NCI-H82 (cell line): Measurements from ENCODE around the gene SSH2.
A peak's percentile ranks its signal among the peaks of the same experiment; 100 is the strongest.
"Not testable (repeated sequence)": the region's sequence is repeated elsewhere in the genome, so short reads cannot be mapped to it uniquely, and the experiment has no call there.

Experiments used
- DNase-seq: peaks from one replicate; lab custom pipeline; 2025; lab: John Stamatoyannopoulos, UW

Gene SSH2, protein sequence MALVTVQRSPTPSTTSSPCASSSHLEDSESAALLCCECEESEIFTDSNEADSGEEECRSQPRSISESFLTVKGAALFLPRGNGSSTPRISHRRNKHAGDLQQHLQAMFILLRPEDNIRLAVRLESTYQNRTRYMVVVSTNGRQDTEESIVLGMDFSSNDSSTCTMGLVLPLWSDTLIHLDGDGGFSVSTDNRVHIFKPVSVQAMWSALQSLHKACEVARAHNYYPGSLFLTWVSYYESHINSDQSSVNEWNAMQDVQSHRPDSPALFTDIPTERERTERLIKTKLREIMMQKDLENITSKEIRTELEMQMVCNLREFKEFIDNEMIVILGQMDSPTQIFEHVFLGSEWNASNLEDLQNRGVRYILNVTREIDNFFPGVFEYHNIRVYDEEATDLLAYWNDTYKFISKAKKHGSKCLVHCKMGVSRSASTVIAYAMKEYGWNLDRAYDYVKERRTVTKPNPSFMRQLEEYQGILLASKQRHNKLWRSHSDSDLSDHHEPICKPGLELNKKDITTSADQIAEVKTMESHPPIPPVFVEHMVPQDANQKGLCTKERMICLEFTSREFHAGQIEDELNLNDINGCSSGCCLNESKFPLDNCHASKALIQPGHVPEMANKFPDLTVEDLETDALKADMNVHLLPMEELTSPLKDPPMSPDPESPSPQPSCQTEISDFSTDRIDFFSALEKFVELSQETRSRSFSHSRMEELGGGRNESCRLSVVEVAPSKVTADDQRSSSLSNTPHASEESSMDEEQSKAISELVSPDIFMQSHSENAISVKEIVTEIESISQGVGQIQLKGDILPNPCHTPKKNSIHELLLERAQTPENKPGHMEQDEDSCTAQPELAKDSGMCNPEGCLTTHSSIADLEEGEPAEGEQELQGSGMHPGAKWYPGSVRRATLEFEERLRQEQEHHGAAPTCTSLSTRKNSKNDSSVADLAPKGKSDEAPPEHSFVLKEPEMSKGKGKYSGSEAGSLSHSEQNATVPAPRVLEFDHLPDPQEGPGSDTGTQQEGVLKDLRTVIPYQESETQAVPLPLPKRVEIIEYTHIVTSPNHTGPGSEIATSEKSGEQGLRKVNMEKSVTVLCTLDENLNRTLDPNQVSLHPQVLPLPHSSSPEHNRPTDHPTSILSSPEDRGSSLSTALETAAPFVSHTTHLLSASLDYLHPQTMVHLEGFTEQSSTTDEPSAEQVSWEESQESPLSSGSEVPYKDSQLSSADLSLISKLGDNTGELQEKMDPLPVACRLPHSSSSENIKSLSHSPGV (N-terminal part only)

DNA sequence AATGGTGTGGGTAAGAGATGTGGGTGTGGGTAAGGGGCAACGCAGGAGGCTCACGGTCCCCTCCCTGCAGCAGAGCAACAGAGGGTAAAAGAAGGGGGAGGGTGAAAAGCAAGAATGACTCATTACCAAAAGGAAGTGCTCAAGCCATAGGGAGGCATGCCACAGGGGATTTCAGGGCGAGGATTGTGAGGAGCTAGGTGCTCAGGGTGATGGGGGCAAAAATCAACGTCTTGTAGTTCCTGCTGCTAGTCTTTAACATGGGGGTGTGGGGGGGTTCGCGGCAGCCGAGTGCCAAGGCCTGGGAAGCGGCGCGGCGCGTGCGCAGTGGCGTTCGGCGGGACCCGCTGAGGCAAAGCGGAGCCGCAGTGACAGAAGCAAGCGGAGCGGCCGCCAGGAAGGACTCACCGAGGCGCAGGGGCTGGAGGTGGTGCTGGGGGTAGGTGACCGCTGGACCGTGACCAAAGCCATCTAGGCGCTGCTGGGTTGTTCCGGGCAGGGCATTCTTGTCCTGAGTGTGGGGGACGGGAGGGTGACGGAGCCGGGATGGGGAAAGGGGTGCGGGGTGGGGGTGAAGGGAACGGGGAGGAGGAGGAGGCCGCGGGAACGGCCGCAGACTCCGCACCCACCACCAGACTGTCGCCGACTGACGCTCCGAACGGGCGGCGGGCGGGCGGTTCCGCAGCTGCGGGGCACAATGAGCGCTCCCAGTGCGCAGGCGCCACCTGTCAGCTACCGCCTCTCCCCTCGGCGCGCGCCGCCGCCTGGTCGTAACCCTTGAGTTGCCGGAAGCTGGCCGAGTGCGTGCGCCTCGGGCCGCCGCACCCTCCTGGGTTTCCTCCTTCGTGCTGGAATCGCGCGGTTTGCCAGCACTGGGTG is at the start of gene SSH2:
Gene SSH2 (minus strand): TSS at position 696 of the 876 bp plus-strand sequence. CDS start 228 bp downstream, at position 468.
- DNase-seq: peak; percentile 98

DNA sequence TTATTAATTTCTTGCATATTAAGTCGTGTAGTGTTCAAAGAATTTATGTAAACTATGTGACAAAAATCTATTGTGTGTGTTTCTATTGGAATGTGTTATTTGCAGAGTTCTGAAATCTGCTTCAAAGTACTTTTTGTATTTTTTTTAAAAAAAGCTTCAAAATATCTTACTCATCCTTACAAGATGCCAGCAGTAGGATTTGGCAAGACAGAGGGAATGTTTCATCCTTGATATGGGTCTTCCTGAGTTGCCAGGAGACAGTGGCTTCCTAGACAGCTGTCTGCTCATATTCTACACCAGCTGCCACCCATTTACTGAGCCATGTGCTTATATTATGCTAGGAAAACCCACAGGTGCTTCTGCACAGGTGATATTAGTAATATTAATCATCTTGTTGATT is 47.8 kb upstream of the SSH2 start:
- peak; percentile 60 for DNase-seq

DNA sequence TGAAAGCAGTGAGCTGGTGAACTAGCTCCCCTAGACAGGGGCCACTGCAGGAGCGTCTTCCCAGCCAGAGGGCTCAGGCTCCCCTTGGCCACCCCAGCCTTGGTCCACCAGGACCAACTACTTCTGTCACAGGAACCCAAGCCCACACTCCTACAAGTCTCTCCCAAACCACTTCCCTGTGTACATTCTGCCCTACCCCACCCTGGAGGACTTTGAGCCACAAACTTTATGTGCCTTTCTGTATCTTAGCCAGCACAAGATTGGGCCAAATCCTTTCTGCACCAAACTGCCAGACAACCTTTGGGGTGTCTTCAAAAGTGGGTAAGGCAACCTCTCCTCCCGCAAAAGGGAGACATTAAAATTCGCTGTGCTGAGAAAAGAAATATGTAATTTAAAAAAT is 43.0 kb upstream of the SSH2 start:
- DNase-seq: no peak

DNA sequence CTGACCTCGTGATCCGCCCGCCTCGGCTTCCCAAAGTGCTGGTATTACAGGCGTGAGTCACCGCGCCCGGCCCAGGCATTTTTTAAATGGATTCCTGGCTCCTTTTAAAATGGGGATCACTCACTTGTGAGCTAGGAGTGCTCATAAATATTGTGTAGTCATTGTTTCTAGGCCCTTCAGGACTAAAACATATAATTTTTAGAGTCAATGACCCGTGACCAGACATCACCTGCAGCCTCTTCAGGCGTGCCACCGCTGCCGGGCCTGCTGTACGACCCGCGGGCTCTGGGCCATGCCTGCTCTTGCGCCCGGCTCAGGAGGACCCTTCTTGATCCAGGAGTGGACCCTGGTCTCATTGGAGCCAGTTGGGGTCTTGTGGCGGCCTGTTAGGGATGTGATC is 42.2 kb upstream of the SSH2 start:
- no peak for DNase-seq

DNA sequence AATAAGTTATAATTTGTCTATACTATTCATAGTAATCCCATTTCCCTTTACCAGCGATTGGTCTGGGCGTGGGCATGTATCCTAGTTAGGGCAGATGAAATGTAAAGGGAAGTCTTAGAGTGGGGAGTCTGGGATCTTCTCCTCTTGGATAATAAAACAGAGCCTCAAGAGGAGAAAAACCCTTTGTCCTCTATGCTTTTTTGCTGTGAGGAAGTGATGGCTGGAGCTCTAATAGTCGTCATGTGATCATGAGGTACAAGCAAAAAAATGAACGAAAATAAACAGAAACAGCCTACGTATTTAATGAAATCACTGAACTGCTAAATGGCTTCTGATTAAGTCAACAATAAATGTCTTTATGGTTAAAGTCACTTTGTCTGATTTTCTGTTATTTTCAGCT is 38.2 kb upstream of the SSH2 start:
- DNase-seq: no peak

DNA sequence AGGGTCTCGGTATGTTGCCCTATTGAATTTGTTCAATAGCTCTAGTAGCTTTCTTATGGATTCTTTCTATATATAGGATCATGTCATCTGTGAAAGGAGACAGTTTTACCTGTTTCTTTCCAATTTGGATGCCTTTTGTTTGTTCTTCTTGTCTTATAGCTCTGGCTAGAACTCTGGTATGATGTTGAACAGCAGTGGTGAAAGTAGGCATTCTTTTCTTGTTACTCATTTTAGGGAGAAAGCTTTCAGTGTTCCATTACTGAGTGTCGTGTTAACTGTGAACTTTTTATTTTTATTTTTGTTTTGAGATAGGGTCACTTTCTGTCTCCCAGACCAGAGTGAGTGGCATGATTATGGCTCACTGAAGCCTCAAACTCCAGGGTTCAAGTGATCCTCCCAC is 32.6 kb upstream of the SSH2 start:
- no peak for DNase-seq

DNA sequence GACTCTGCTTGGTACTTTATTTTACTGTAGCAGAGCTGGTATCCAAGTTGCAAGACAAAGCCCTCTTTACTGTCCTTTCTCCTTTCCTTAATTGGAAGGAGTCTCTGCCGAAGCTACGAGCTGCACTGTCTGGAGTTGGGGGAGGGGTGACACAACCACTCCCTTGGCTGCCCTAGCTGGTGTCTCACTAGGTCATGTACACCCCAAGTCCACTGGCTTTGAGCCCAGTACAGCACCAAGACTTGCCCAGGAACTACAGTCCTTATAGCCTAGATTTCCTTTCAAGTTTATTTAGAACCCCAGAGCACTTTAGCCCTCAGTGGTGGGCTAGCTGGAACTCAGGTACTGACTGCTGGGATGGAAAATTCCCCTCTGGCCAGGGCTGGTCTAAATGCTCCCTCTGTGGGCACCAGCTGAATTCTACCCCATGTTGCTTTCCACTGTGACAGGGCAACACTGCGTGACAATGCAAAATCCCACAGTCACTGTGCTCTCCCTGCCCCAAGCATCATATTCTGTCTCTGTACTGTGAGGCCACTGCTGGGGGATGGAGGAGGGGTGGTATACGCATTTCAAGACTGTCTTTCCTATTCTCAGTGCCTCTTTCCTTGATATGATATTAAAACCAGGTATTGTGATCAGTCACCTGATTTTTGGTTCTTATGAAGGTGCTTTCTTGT is 29.8 kb upstream of the SSH2 start:
- no peak for DNase-seq

DNA sequence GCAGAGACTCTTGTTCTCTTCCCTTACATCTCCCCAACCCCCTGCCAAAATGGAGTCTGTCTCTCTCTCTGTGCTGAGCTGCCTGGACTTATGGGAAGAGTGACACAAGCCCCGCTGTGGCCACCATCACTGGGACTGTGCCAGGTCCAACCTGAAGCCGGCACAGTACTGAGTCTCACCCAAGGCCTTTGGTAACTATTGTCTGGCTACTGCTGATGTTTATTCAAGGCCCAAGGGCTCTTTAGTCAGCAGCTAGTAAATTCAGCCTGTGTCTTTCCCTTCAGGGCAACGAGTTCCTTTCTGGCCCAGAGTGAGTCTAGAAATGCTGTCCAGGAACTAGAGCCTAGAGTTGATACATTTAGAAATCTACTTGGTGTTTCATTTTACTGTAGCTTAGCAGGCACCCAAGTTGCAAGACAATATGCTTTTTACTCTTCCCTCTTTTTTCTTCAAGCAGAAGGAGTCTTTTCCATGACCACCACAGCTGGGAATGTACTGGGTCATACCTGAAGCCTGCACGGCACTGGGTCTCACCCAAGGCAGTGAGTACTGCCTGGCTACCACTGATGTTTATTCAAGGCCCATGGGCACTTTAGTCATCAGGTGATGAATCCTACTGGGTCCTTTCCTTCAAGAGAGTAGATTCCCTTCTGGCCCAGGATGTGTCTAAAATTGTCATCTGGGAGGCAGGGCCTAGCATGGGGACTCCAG is 29.1 kb upstream of the SSH2 start:
- no peak for DNase-seq

DNA sequence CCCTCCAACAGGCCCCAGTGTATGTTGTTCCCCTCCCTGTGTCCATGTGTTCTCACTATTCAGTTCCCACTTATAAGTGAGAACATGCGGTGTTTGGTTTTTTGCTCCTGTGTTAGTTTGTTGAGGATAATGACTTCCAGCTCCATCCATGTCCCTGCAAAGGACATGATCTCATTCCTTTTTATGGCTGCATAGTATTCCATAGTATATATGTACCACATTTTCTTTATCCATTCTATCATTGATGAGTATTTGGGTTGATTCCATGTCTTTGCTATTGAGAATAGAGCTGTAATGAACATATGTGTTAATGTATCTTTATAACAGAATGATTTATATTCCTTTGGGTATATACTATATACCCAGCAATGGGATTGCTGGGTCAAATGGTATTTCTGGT is 27.5 kb upstream of the SSH2 start:
- DNase-seq: not testable (repeated sequence)

DNA sequence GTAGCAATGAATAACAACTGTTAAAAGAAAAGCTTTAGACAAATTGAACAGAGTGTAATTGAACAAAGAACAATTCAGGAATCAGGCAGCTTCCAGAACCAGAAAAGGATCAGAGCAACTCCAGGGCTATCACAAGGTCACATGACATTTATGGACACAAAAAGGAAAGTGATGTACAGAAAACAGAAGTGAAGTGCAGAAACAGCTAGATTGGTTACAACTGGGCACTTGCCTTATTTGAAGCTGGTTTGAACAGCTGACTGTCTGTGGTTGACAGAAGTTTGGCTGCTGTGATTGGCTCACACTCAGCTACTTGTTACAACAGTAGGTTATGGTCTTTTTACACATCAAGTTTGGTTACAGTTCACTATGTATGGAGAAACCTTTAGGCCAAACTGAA is 26.2 kb upstream of the SSH2 start:
- no peak for DNase-seq

DNA sequence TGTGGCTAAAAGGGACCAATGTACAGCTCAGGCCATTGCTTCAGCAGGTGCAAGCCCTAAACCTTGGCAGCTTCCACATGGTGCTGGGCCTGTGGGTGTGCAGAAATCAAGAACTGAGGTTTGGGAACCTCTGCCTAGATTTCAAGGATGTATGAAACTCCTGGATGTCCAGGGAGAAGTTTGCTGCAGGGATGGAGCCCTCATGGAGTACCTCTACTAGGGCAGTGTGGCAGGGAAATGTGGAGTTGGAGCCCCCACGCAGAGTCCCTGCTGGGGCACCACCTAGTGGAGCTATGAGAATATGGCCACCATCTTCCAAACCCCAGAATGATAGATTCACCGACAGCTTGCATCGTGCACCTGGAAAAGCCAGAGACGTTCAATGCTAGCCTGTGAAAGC is 24.4 kb upstream of the SSH2 start:
- peak; percentile 18 for DNase-seq

DNA sequence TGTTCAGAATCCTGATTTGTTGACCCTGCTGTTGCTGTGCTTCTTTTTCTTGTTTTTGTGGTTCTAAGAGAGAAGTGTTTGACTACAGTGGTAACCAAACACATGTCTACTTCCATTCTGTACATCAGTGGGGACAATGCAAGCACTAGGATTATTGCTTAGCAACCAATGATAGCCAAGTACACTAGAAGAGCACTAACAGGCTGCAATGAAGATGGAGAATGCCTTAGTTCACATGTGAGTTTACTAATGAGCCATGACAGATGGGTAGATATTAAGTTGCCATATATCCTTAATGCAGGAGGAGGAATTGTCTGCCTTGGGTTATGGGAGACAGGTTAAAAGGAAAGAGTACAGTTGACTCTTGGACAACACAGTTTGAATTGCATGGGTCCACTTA is 19.7 kb upstream of the SSH2 start:
- DNase-seq: peak; percentile 68

DNA sequence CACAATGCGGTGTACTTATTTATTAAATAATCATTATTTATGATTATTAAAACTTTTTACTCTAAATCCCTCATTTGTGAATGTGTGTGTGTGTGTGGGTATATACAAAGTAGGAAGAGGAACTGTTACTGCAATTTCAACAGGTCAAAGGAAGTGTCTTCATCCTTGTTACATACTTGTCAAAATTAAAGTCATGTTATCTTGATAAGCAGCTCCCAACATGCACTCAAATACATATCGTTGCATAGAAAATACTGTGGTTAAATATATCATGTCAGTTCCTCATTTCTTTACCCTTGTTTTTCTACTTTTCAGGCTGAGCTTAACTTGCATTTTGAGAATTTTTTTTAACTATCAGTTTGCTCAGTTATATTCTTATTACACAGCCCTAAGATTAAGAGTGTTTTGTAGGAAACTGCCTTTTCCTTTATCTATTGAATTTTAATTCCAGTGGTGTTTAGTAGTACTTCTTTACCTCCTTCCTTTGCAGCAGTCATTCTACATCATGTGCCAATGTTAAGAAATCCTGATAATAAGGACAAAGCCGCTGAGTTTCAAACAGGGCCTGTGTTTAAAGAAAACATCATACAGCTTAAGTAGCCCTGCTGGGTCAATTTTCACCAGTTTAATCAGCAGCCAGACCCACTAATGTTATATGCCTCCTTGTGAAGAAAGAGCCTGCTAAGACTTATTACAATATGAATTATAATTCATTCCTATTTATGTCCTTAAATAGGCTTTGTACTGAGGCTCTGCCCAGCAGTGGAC is 18.6 kb upstream of the SSH2 start:
- DNase-seq: no peak

DNA sequence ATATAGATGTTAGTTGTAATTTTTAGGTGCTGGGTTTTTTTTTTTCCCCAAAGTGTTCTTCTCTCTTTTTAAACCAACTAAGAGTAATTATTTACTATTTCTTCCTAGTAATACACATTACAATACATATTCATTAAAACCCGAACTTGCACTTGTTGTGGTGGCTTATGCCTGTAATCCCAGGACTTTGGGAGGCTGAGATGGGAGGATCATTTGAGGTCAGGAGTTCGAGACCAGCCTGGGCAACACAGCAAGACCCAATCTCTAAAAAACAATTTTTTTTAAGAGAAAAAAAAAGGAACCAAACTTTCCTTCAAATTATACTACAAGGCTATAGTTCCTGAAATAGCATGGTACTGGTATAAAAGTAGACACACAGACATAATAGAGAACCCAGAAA is 15.3 kb upstream of the SSH2 start:
- DNase-seq: no peak

DNA sequence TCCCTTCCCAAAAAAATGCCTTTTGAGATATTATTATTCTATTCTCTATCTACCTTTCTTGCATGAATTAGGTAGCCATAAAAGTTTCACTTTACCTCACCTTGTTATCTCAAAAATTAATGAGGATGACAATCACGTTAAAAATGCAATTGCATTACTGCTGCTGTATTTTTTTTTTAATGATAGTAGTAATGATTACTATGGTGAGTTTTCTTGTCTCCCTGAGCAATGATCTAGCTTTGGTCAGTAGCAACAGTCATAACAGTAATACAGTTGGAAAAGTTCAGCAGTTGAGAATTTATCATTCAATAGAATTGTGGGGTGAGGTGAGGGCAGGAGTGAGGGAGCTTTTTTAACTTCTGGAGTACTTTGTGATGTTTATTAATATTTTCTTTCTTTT is 11.3 kb upstream of the SSH2 start, which contains the start of gene EFCAB5:
Gene EFCAB5 (plus strand): TSS at position 301 of the 400 bp plus-strand sequence. CDS start 163 bp downstream, outside the sequence.
- no peak for DNase-seq

DNA sequence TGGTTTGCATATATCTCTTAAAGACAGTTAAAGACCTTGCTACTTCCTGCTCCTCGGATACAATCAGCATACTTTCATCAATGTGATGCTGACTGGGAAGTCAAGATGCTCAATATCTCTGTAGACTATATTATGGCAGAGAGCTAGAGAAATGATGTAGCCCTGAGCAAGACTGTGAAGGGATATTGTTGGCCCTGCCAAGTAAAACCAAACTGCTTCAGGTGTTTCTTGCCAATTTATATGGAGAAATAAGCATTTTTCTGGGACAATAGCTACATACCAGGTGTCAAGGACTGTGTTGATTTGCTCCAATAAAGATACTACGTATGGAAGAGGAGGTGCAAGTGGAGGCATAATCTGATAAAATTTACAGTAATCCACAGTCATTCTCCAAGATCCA is 6.7 kb upstream of the SSH2 start:
- no peak for DNase-seq

DNA sequence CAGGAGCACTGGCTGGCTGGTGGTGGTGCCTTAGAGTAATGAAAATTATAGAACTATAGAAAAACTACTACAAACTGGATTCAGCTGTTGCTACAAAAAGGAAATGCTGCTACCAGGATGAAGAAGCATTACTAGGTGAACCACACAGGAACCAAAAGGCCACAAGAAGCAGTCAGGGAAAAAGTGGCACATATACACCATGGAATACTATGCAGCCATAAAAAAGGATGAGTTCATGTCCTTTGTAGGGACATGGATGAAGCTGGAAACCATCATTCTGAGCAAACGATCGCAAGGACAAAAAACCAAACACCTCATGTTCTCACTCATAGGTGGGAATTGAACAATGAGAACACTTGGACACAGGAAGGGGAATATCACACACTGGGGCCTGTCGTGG is 5.9 kb upstream of the SSH2 start:
- not testable (repeated sequence) for DNase-seq

DNA sequence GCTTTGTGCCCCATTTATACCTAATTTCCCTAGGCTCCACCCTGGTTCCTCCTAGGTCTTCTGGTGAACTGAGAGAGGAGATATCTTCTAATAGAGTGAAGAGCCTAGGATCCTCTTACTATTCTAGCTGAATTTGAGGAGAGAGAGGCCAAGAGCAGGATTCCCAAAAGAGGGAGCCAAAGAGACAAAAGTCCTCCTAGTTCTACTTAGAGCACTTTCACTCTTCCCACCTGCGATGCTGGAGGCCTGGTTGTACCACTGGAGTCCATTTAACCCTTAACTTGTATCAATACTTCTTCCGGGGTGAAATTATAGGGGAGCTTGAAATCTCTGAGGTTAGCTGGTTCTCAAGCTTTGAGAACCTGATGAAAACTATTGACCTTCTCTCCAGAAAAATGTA is 3.4 kb upstream of the SSH2 start:
- DNase-seq: peak; percentile 63

DNA sequence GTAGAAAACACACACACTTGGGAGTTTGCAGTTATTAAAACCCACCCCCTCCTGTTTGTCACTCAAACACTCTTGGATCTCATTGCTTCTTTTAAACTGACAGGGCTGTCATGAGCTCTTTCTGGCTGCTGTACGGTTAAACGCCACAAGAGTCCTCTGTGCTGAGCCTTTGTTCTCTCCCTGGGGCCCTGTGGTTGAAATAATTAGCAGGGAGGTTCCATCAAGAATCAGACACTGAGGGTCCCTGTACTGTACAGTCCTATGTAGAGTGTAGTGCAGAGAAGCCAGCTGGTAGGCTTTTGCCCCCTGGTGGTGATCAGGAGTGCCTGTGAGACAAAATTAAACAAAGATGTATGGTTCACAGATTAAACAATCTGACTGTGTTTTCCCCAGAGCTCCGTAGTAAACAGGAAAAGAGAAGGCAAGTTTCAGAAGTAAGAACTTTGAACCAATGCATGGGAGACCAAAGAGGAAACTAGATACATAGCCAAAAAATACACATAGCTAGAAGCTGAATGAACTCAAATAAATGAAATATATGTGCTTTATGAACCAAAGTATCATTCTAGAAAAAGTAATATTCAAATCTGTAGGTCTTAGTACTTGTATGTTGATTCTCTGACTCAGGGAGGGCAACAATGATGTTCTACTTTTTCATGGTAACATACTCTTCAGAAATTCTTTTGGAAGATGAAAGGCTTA is 1.4 kb upstream of the SSH2 start:
- peak; percentile 98 for DNase-seq
